ENCODE results near the gene IGF2BP3.
"Not testable (repeated sequence)": the region's sequence is repeated elsewhere in the genome, so short reads cannot be mapped to it uniquely, and the experiment has no call there.

IGF2BP3 gene

DNA sequence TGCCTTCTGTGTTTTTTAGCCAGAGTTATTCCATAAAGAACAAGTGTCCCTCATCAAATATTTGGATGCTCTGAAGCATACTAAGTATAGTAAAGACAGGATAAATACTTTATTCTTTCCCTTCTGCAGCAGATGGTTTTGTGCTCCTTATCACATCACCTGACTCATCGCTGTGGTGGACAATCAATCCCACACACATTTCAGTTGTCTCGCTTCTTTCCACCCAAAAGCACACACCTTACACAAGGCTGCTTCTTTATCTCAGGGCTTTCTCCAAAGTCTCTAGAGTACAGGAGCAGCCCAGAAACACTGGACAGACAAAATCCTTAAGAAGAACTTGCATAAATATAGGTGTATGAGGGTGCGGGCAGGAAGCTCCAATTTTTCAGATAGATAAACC is 43.4 kb downstream of the IGF2BP3 start:
- no peak for DNase-seq (ENCODE audit: low read depth in 1 of 2, low spot score in 1 of 2)

DNA sequence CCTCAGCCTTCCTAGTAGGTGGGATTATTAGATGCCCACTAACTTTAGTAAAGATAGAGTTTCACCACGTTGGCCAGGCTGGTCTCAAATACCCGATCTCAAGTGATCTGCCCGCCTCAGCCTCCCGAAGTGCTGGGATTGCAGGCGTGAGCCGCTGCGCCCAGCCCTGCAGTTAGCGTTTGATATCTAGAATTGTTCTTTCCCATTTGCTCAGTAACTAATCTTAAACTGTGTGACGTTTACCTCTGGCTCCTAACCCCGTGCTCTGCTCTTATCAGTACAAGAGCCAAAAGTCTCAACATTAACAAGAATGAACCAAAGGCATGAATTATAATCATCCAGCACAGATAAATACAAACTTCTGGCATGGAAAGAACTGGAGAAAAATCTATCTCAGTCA is 47.4 kb downstream of the IGF2BP3 start:
- no peak for DNase-seq (ENCODE audit: low read depth in 1 of 2, low spot score in 1 of 2)

DNA sequence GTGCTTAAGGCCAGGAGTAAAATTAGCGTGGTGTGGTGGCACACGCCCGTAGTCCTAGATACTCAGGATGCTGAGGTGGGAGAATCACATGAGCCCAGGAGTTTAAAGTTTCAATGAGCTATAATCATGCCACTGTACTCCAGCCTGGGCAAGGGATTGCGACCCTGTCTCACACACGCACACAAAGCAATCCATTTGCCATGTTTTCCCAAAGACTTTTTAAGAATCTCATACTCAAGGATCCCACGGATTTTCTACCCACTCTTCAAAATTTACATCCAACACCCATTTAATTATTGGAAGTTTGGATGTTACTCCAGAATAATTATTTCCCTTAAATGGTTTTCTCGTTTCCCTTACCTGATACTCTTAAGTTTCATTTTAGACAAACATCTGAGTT is 47.9 kb downstream of the IGF2BP3 start:
- no peak for DNase-seq (ENCODE audit: low read depth in 1 of 2, low spot score in 1 of 2)

DNA sequence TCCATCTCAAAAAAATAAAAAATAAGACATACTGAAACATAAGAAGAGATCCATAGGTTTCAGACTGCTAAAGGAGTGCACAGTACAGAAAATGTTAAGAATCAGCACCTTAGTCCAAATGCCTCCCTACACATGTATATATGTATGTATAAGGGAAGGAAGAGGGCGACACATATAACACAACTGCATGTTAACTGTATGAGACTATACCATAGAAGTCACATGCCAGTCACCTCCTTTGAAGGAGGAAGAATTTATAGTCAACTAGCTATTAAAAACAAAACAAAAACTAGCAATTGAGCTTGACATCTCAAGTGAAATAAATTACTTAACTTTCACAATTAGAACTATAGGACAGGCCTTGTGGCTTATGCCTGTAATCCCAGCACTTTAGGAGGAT is 50.4 kb downstream of the IGF2BP3 start:
- DNase-seq (ENCODE audit: low read depth in 1 of 2, low spot score in 1 of 2): no peak

DNA sequence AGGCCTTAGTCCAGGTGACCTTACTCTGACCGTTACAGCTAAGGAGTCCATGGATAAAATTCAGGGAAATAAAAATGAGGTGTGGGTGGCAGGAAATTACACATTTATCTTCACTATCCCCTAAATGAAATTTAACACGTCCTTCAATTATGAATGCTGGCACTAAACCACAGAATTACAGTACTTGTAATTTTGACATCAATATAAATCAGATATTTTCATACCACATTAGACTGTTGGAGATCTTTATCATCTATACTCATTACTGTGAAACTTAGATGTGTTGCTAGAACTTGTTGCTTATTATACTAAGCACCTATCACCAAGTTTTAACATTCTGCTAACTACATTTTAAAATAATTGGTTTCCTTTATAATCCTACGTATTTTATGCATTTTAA is 51.1 kb downstream of the IGF2BP3 start:
- DNase-seq (ENCODE audit: low read depth in 1 of 2, low spot score in 1 of 2): no peak

DNA sequence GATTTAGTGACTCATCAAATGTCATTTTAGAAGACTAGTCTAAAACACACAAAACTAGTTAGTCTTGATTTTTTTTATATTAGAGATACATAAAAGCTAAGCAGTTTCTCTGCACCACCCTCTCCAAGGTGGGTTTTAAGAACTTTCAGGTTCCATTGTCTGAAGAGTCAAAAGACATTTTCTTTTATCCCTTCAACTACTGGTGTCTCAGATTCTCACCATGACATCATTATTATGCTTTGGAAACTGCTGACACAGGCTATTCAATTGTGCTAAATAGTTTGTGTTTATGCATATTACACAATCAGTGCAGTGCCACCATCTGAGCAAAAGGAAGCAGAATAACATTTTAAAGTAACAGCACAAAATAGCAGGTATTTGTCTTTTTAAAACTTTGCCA is 52.2 kb downstream of the IGF2BP3 start:
- no peak for DNase-seq (ENCODE audit: low read depth in 1 of 2, low spot score in 1 of 2)

DNA sequence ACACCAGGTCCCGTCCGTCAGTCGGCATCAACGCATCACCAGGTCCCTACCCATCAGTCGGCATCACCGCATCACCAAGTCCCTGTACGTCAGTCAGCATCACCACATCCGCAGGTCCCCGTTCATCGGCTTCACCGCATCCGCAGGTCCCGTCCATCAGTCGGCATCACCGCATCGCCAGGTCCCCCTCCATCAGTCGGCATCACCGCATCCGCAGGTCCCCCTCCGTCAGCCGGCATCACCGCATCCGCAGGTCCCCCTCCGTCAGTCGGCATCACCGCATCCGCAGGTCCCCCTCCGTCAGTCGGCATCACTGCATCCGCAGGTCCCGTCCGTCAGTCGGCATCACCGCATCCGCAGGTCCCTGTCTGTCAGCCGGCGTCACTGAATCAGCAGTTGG is 55.1 kb downstream of the IGF2BP3 start:
- no peak for DNase-seq (ENCODE audit: low read depth in 1 of 2, low spot score in 1 of 2)

DNA sequence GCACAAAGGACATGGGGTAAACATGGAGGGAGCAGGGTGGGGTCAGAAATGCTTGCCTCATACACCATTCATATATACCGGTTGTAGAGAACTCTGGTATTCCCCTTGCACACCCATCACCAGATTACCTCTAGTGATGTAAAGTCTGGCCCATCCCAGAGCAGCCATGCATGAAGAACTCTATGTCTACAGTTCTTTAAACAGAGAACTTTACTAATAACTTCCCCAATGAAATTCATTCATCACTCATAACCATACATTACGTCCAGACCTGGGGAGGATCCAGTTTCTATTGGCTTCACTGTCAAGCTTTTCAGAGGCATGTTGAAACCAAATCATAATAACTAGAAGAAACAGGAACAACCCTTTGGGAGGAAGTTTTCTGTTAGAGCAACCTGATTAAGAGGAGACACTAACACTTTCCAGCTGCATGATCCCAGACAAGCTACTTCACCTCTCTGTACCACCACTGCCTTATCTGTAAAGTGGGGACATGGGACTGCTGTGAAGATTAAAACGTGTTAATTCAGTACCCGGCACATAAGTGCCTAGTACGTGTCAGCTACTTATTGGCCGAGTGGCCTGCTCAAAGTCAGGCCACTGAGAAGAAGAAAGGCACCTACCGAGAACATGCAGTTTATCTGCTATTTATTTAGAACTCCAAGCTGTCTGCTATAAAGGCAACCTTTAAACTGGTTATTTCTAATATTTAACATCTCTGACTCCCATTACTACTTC is 59.7 kb downstream of the IGF2BP3 start:
- no peak for DNase-seq (ENCODE audit: low read depth in 1 of 2, low spot score in 1 of 2)

DNA sequence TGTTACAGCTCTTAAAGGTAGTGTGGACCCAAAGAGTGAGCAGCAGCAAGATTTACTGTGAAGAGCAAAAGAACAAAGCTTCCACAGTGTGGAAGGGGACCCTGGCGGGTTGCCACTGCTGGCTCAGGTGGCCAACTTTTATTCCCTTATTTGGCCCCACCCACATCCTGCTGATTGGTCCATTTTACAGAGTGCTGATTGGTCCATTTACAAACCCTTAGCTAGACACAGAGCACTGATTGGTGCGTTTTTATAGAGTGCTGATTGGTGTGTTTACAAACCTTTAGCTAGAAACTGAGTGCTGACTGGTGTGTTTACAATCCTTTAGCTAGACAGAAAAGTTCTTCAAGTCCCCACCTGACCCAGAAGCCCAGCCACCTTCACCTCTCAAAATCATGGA is 63.7 kb downstream of the IGF2BP3 start:
- not testable (repeated sequence) for DNase-seq (ENCODE audit: low read depth in 1 of 2, low spot score in 1 of 2)

DNA sequence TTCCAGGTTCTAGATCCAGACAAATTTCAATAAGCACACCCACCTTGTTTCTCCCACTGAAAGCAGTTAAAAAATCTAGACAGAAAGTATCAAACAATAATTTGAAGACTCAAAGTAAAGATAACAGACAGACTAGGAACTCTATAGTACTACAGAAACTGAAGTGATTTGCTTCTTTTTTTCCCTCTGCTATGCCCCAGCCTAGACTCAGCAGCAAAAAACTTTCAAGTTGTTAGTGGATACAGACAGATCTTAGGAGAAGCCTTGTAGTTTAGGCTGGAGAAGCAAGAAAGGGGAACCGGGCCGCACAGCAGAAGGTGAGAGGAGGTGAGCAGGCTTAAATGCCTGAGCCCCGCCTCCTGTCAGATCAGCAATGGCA is 65.1 kb downstream of the IGF2BP3 start:
- no peak for DNase-seq (ENCODE audit: low read depth in 1 of 2, low spot score in 1 of 2)

DNA sequence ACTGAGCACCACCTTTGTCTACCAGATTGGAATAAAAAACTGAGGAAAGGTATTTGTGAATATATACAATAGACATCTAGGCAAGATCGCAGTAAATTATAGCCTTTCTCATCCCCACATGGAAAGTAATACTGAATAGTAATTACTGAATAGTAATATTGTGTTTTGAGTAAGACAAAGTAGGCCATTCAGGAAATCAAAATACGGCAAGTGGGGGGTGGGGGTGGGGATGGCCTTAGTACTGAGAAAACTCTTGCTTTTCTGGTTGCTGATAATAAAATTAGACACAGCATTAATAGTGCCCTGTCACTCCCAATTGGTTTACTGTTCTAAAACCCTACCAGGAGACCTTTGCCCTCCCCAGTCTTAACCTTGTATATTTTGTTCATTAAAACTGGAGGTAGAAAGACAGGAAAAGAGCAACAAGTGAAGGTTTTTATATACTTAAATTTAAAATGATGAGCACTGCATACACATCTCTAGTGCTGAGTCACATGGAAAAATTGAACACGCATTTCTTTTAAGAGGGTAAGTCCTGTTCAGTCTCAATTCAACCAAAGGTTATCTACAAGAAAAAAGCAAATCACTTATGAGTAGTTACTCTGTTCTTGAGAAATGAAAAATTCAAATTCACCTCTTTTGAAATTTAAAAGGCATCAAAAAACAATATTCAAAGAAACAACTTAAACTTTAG is 65.6 kb downstream of the IGF2BP3 start:
- DNase-seq (ENCODE audit: low read depth in 1 of 2, low spot score in 1 of 2): no peak

DNA sequence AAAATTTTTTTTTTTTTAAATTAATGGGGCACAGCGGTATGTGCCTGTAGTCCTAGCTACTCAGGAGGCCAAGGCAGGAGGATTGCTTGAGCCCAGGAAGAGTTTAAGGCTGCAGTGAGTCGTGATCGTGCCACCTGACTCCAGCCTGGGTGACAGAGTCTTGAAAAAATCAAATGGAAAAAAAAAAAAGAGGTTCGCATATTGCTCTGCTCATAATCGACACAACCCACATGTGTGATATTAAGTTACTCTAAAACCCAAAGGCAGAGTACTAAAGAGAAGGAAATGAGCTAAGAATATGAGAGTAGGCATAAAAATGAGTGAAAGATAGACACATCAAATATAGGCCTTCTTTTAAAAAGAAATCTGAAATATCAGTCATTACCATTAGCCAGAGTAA is 66.3 kb downstream of the IGF2BP3 start:
- no peak for DNase-seq (ENCODE audit: low read depth in 1 of 2, low spot score in 1 of 2)

DNA sequence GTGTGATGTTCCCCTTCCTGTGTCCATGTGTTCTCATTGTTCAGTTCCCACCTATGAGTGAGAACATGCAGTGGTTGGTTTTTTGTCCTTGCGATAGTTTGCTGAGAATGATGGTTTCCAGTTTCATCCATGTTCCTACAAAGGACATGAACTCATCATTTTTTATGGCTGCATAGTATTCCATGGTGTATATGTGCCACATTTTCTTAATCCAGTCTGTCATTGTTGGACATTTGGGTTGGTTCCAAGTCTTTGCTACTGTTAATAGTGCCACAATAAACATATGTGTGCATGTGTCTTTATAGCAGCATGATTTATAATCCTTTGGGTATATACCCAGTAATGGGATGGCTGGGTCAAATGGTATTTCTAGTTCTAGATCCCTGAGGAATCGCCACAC is 72.2 kb downstream of the IGF2BP3 start:
- not testable (repeated sequence) for DNase-seq (ENCODE audit: low read depth in 1 of 2, low spot score in 1 of 2)

DNA sequence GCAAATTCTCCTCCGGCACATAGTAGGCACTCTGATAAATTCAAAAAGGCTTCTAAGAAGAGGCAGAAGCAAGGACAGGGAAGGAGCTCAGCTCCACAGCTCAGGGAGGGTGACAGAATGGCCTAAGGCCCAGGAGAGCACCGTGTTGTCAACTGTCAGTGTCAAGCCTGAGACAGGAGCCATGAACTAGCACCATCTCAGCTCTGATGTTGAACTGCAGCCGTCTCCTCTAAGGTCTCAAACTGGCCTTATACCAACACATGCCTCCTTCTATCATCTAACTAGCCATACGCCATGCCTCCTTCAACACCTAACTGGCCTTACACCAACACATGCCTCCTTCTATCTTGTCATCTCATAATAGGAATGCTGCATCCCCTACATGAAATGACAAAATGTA is 73.0 kb downstream of the IGF2BP3 start:
- no peak for DNase-seq (ENCODE audit: low read depth in 1 of 2, low spot score in 1 of 2)

DNA sequence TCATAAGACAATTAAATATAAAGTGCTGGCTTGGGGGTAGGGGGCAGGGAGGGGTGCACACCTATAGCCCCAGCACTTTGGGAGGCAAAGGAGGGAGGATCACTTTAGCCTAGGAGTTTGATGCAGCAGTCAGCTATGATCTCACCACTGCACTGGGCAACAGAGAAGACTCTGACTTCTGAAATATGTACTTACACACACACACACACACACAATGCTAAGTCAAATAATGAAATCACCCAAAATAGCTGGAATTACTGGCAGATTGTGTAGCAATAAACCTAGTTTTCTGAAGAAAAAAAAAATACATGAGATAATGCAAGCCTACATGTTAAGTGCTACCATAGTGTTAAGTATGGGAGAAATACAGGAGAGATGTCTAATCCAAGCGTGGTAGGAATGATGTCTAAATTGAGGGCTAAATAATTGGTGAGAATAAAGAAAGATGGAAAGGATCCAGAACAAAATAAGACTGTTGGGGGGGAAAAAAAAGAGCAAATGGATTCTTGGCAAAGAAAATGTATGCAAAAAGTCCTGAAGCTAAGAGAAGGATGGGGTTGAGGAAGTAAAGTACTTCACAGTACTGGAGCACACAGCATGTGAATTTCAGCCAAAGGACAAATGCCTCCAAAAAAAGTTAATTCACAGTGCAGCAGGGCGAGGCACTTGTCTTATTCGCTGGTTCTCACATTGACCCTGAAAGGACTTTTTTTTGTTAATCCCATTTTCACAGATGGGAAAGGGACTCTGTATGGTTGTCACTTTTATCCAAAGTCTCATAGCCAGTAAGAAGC is 73.9 kb downstream of the IGF2BP3 start:
- no peak for DNase-seq (ENCODE audit: low read depth in 1 of 2, low spot score in 1 of 2)

DNA sequence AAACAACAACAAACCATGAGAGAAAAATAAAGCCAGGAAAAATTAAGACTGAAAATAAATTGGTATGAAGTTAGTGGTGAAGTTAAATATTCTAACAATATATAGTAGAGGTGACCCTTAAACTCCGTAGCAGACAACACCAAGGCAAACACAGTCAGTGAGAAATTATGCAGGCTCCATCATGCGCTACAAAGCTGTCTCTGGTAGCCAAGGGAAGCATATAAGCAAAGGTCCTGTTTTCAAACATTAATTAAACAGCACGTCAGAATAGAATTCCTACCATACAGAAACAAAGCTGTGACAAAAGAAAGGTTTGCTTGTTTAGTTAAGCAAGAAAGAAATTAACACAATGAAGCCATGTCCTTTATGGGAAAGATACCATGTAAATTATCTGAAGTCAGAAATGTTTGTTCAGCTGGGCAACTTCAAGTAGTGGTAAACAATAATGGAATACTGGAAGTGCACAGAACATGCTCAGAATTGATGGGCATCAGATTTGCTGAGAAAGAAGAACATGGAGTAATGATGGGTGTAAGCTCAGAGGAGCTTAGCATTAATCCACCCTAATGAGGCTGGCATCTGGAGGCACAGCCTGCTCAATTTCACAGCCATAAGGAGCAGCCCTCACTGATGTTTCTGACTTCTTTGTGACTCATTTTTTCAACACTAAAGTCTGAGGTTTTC is 75.7 kb downstream of the IGF2BP3 start:
- DNase-seq (ENCODE audit: low read depth in 1 of 2, low spot score in 1 of 2): no peak

DNA sequence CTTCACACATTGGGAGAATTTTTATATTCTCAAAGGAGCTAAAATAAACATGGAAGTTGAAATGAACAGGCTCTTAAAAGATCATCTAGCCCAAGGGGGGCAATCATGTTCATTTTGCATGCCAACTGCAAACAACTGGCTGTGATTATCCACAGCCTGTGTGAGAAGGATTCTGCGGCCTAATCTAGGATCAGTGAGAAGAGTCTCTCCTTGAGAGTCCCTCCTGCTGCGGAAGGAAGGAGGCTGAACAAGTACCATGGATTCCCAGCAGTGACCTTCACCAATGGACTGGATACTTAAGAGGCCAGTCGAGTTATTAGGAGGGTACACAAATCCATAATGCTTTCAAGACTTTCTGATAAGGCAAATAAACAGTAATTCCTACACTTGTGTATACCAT is 76.7 kb downstream of the IGF2BP3 start:
- no peak for DNase-seq (ENCODE audit: low read depth in 1 of 2, low spot score in 1 of 2)

DNA sequence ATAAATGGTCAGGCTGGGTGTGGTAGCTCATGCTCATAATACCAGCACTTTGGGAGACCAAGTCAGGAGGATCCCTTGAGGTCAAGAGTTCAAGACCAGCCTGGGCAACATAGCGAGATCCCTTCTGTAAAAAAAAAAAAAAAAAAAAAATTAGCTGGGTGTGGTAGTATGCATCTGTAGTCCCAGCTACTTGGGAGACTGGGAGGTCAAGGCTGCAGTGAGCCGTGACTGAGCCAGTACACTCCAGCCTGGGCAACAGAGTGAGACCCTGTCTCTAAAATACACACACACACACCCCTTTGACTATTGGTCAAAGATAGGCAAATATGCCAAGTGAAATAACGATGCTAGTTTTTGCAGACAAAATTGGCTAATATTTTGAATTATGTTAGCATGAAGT is 80.6 kb downstream of the IGF2BP3 start:
- no peak for DNase-seq (ENCODE audit: low read depth in 1 of 2, low spot score in 1 of 2)

DNA sequence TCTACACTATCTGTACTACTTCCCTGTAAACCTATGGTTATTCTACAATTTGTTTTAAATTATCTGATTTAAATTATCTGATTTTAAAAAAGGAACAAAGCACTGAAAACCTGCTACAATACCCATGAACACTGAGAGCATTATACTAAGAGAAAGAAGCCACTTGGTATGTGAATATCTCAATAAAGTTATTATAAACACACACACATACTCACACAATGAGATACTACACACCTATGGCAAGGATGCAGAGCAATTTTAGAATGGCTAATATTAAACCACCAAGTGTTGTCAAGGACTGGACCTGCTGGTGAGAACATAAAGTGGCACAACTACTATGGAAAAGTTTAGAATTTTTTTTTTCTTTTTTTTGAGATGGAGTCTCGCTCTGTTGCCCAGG is 82.7 kb downstream of the IGF2BP3 start:
- DNase-seq (ENCODE audit: low read depth in 1 of 2, low spot score in 1 of 2): no peak

DNA sequence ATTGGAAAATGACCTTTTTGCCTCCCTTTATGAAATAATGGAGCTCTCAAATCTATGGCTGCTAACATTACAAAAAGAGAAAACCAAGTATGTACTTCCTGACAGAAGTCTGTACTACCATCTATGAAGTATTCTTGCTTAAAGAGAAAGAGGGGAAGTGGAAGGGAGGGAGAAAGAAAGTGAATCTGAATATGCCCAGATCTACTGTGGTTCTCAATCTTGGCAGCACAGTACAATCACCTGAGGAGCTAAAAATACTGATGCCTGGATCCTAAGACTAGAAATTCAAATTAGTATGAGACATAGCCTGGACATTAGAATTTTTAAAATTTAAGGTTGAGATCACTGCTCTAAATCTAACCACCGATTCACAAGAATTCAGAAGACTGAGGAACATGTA is 85.2 kb downstream of the IGF2BP3 start:
- DNase-seq (ENCODE audit: low read depth in 1 of 2, low spot score in 1 of 2): no peak

DNA sequence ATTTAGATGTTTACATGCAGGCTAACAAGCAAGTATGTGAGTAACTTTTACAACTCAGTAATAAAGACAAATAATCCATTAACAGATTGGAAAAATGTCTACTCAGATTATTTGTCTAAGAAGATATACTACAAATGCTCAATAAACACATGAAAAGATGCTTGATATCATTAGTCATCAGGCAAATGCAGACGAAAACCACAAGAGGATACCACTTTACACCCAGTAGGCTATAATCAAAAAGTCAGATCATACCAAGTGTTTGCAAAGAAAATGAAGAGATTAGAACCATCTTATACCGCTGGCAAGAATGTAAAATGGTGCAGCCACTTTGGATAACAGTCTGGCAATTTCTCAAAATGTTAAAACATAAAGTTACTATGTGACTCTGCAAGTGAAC is 87.1 kb downstream of the IGF2BP3 start:
- DNase-seq (ENCODE audit: low read depth in 1 of 2, low spot score in 1 of 2): no peak

DNA sequence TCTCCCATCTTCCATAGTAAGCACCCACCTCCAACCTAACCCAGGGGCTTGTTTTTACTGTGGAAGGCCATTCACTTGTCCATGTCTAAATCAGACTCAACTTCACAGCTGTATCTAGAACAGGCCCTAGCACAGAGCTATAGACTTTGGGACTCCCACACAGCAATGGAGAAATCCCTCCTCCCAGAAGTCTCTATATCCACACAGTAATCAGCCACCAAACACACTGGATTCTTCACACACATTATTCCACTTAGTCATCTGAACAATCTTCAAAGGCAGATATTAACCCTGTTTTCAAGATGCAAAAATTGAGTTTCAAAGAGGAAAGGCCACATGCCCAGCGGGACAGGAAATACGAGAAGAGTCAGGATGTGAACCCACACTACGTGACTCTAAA is 89.3 kb downstream of the IGF2BP3 start:
- DNase-seq (ENCODE audit: low read depth in 1 of 2, low spot score in 1 of 2): no peak

All from stimulated activated CD4-positive, alpha-beta T cell treated with anti-CD3 and anti-CD28 coated beads, Interleukin-15, amount 100 ng/mL, for 1 hour (primary cell).